ENCODE results near the gene XRCC1.
A peak's percentile ranks its signal among the peaks of the same experiment; 100 is the strongest.

The XRCC1 gene

GRCh38 chr19:43527860-43528622, 47.3 kb downstream of the XRCC1 start:
- Histone ChIP-seq H2BK5ac (ENCODE audit: low read depth, low read length, poor library complexity, severe bottlenecking) (no peak overlapping the region), H3K9ac (ENCODE audit: low read length) (peak overlapping the region; percentile 93), H3K4me1 (ENCODE audit: control insufficient read depth, insufficient read depth, low read depth, low read length) (peaks cover 24% of the 10 kb centered on the region), H4K91ac (ENCODE audit: low read length) (no peak overlapping the region), H3K14ac (ENCODE audit: low read length in 2 of 2) (no peak overlapping the region), H2AFZ (ENCODE audit: low read depth, low read length) (no peak overlapping the region), H3K27me3 (ENCODE audit: control insufficient read depth in 1 of 2, insufficient read depth in 1 of 2, low read length in 2 of 2) (no peaks in the 10 kb centered on the region), H3K9me3 (ENCODE audit: control insufficient read depth, low read length) (no peaks in the 10 kb centered on the region), H3K4me3 (ENCODE audit: insufficient read depth in 1 of 2, low read depth in 1 of 2, low read length in 2 of 2) (peak overlapping the region in 1 of 2 experiments; percentile 97), H3K27ac (ENCODE audit: low read length, poor library complexity, severe bottlenecking) (no peak overlapping the region), H4K8ac (ENCODE audit: low read length) (no peak overlapping the region), H2BK120ac (ENCODE audit: low read depth, low read length) (no peak overlapping the region), H2BK15ac (ENCODE audit: low read depth, poor library complexity, severe bottlenecking) (no peak overlapping the region), H3K79me1 (replicated peaks; ENCODE audit: low read length, poor library complexity, severe bottlenecking) (peaks cover 15% of the 10 kb centered on the region), H3K23ac (ENCODE audit: low read length in 2 of 2) (no peak overlapping the region), H3K4ac (ENCODE audit: low read depth in 1 of 2, low read length in 2 of 2) (no peak overlapping the region), H3K36me3 (ENCODE audit: control insufficient read depth in 1 of 2, insufficient read depth in 2 of 2, low read depth in 1 of 2, low read length in 2 of 2) (no peaks in the 10 kb centered on the region), H2BK12ac (ENCODE audit: low read length in 2 of 2) (no peak overlapping the region), H3K4me2 (ENCODE audit: low read length, poor library complexity, severe bottlenecking) (no peak overlapping the region), H2AK5ac (ENCODE audit: low read length, severe bottlenecking) (no peak overlapping the region), H3K18ac (ENCODE audit: low read depth in 1 of 2, low read length in 2 of 2) (no peak overlapping the region)
- 62% methylated on average over 13 of the region's 13 CpGs for WGBS
- DNase-seq = peak; percentile 37

GRCh38 chr19:43526884-43527859, 48.2 kb downstream of the XRCC1 start, which contains the start of gene ETHE1:
Gene ETHE1 (minus strand): TSS chr19:43527201. CDS start chr19:43527177, 24 bp downstream.
- no peak within 1 kb of the TSS for H2BK120ac ChIP-seq (ENCODE audit: low read depth, low read length)
- H3K36me3 ChIP-seq (ENCODE audit: control insufficient read depth in 1 of 2, insufficient read depth in 2 of 2, low read depth in 1 of 2, low read length in 2 of 2) = no peaks in the 10 kb centered on the region
- H3K4me2 ChIP-seq (ENCODE audit: low read length, poor library complexity, severe bottlenecking) = peak within 1 kb of the TSS; percentile 99
- no peak within 1 kb of the TSS for H2BK5ac ChIP-seq (ENCODE audit: low read depth, low read length, poor library complexity, severe bottlenecking)
- H3K27me3 ChIP-seq (ENCODE audit: control insufficient read depth in 1 of 2, insufficient read depth in 1 of 2, low read length in 2 of 2) = no peaks in the 10 kb centered on the region
- peak within 1 kb of the TSS; percentile 73 to 96 for H3K18ac ChIP-seq (ENCODE audit: low read depth in 1 of 2, low read length in 2 of 2)
- H3K4me1 ChIP-seq (ENCODE audit: control insufficient read depth, insufficient read depth, low read depth, low read length) = peaks cover 21% of the 10 kb centered on the region
- peak within 1 kb of the TSS; percentile 59 to 73 for H2BK12ac ChIP-seq (ENCODE audit: low read length in 2 of 2)
- peak within 1 kb of the TSS; percentile 96 for H2AFZ ChIP-seq (ENCODE audit: low read depth, low read length)
- H3K9me3 ChIP-seq (ENCODE audit: control insufficient read depth, low read length) = no peaks in the 10 kb centered on the region
- peak within 1 kb of the TSS in 1 of 2 experiments; percentile 75 for H3K23ac ChIP-seq (ENCODE audit: low read length in 2 of 2)
- peak within 1 kb of the TSS; percentile 93 for H3K9ac ChIP-seq (ENCODE audit: low read length)
- H3K4me3 ChIP-seq (ENCODE audit: insufficient read depth in 1 of 2, low read depth in 1 of 2, low read length in 2 of 2) = peak within 1 kb of the TSS; percentile 97 to 99
- H3K79me1 ChIP-seq (replicated peaks; ENCODE audit: low read length, poor library complexity, severe bottlenecking) = peaks cover 19% of the 10 kb centered on the region
- H3K27ac ChIP-seq (ENCODE audit: low read length, poor library complexity, severe bottlenecking) = no peak within 1 kb of the TSS
- peak within 1 kb of the TSS; percentile 39 for H4K91ac ChIP-seq (ENCODE audit: low read length)
- no peak within 1 kb of the TSS for H2AK5ac ChIP-seq (ENCODE audit: low read length, severe bottlenecking)
- 4% methylated on average over 49 of the region's 54 CpGs for WGBS
- peak within 1 kb of the TSS; percentile 91 for H4K8ac ChIP-seq (ENCODE audit: low read length)
- DNase-seq = peak; percentile 76
- H3K4ac ChIP-seq (ENCODE audit: low read depth in 1 of 2, low read length in 2 of 2) = peak within 1 kb of the TSS in 1 of 2 experiments; percentile 51
- no peak within 1 kb of the TSS for H2BK15ac ChIP-seq (ENCODE audit: low read depth, poor library complexity, severe bottlenecking)
- peak within 1 kb of the TSS in 1 of 2 experiments; percentile 82 for H3K14ac ChIP-seq (ENCODE audit: low read length in 2 of 2)

GRCh38 chr19:43525836-43526771, 49.2 kb downstream of the XRCC1 start:
- H3K27ac ChIP-seq (ENCODE audit: low read length, poor library complexity, severe bottlenecking) = no peak overlapping the region
- peaks cover 21% of the 10 kb centered on the region for H3K79me1 ChIP-seq (replicated peaks; ENCODE audit: low read length, poor library complexity, severe bottlenecking)
- H2BK12ac ChIP-seq (ENCODE audit: low read length in 2 of 2) = no peak overlapping the region
- H4K91ac ChIP-seq (ENCODE audit: low read length) = peak overlapping the region; percentile 39
- peak overlapping the region; percentile 93 for H3K9ac ChIP-seq (ENCODE audit: low read length)
- peak overlapping the region; percentile 97 to 99 for H3K4me3 ChIP-seq (ENCODE audit: insufficient read depth in 1 of 2, low read depth in 1 of 2, low read length in 2 of 2)
- no peak overlapping the region for H3K14ac ChIP-seq (ENCODE audit: low read length in 2 of 2)
- peaks cover 0 to 2% of the 10 kb centered on the region in 2 experiments for H3K36me3 ChIP-seq (ENCODE audit: control insufficient read depth in 1 of 2, insufficient read depth in 2 of 2, low read depth in 1 of 2, low read length in 2 of 2)
- H3K18ac ChIP-seq (ENCODE audit: low read depth in 1 of 2, low read length in 2 of 2) = peak overlapping the region; percentile 37 to 47
- DNase-seq = peak; percentile 44
- H2BK15ac ChIP-seq (ENCODE audit: low read depth, poor library complexity, severe bottlenecking) = no peak overlapping the region
- peak overlapping the region; percentile 96 for H2AFZ ChIP-seq (ENCODE audit: low read depth, low read length)
- no peak overlapping the region for H4K8ac ChIP-seq (ENCODE audit: low read length)
- H3K9me3 ChIP-seq (ENCODE audit: control insufficient read depth, low read length) = no peaks in the 10 kb centered on the region
- no peak overlapping the region for H2BK5ac ChIP-seq (ENCODE audit: low read depth, low read length, poor library complexity, severe bottlenecking)
- H3K4me1 ChIP-seq (ENCODE audit: control insufficient read depth, insufficient read depth, low read depth, low read length) = peaks cover 21% of the 10 kb centered on the region
- H3K4ac ChIP-seq (ENCODE audit: low read depth in 1 of 2, low read length in 2 of 2) = peak overlapping the region in 1 of 2 experiments; percentile 51
- H3K23ac ChIP-seq (ENCODE audit: low read length in 2 of 2) = peak overlapping the region in 1 of 2 experiments; percentile 75
- H2BK120ac ChIP-seq (ENCODE audit: low read depth, low read length) = no peak overlapping the region
- H3K27me3 ChIP-seq (ENCODE audit: control insufficient read depth in 1 of 2, insufficient read depth in 1 of 2, low read length in 2 of 2) = no peaks in the 10 kb centered on the region
- 3% methylated on average over 26 of the region's 26 CpGs for WGBS
- H2AK5ac ChIP-seq (ENCODE audit: low read length, severe bottlenecking) = no peak overlapping the region
- H3K4me2 ChIP-seq (ENCODE audit: low read length, poor library complexity, severe bottlenecking) = peak overlapping the region; percentile 99
